ENCODE data around the gene ST6GALNAC1.

- TF ChIP-seq CTCF (IDR thresholded peaks at IDR 0.05) (no peak), POLR2A (IDR thresholded peaks at IDR 0.05) (no peak)
Measured at GRCh38 chr17:76654408-76654807, 10.9 kb upstream of the ST6GALNAC1 start.
